ENCODE results near the gene AJAP1.

GRCh38 chr1:4752059-4752458 lies 97.7 kb downstream of the AJAP1 start:
- no peak for TF ChIP-seq ARNT (IDR thresholded peaks at IDR 0.05)
- TF ChIP-seq NFRKB (IDR thresholded peaks at IDR 0.05) = no peak
- no peak for TF ChIP-seq BHLHE40 (IDR thresholded peaks at IDR 0.05; ENCODE audit: borderline replicate concordance)
- no peak for TF ChIP-seq HDGF (IDR thresholded peaks at IDR 0.05; ENCODE audit: borderline replicate concordance)
- TF ChIP-seq FOXM1 (IDR thresholded peaks at IDR 0.05; ENCODE audit: borderline replicate concordance) = no peak
- TF ChIP-seq FOXK2 (IDR thresholded peaks at IDR 0.05) = no peak
- no peak for TF ChIP-seq SUZ12 (IDR thresholded peaks at IDR 0.05)
- no peak for TF ChIP-seq L3MBTL2 (conservative IDR thresholded peaks at IDR 0.05)
- TF ChIP-seq SP1 (IDR thresholded peaks at IDR 0.05) = no peak

Measured in HEK293T (cell line).